ENCODE results near the gene TBC1D19.
"Not testable (repeated sequence)": the region's sequence is repeated elsewhere in the genome, so short reads cannot be mapped to it uniquely, and the experiment has no call there.

Gene TBC1D19

GRCh38 chr4:26601204-26601603, 17.3 kb downstream of the TBC1D19 start:
- no peak for DNase-seq (ENCODE audit: low spot score)

GRCh38 chr4:26607776-26608175, 23.9 kb downstream of the TBC1D19 start:
- DNase-seq (ENCODE audit: low spot score) = no peak

- DNase-seq (ENCODE audit: low spot score) = no peak
Observed at GRCh38 chr4:26609391-26609790, 25.5 kb downstream of the TBC1D19 start.

- DNase-seq (ENCODE audit: low spot score) = no peak
Observed at GRCh38 chr4:26609868-26610267, 26.0 kb downstream of the TBC1D19 start.

- no peak for DNase-seq (ENCODE audit: low spot score)
Observed at GRCh38 chr4:26611372-26611771, 27.5 kb downstream of the TBC1D19 start.

GRCh38 chr4:26611885-26612284, 28.0 kb downstream of the TBC1D19 start:
- no peak for DNase-seq (ENCODE audit: low spot score)

- no peak for DNase-seq (ENCODE audit: low spot score)
Observed at GRCh38 chr4:26613237-26613636, 29.4 kb downstream of the TBC1D19 start.

GRCh38 chr4:26613735-26614134, 29.9 kb downstream of the TBC1D19 start:
- no peak for DNase-seq (ENCODE audit: low spot score)

- no peak for DNase-seq (ENCODE audit: low spot score)
Observed at GRCh38 chr4:26619784-26620183, 35.9 kb downstream of the TBC1D19 start.

GRCh38 chr4:26621366-26621765, 37.5 kb downstream of the TBC1D19 start:
- DNase-seq (ENCODE audit: low spot score) = no peak

GRCh38 chr4:26622913-26623312, 39.0 kb downstream of the TBC1D19 start:
- no peak for DNase-seq (ENCODE audit: low spot score)

- not testable (repeated sequence) for DNase-seq (ENCODE audit: low spot score)
Observed at GRCh38 chr4:26626658-26627057, 42.8 kb downstream of the TBC1D19 start.

GRCh38 chr4:26632916-26633315, 49.0 kb downstream of the TBC1D19 start:
- no peak for DNase-seq (ENCODE audit: low spot score)

GRCh38 chr4:26634237-26634636, 50.4 kb downstream of the TBC1D19 start:
- no peak for DNase-seq (ENCODE audit: low spot score)

GRCh38 chr4:26636458-26636857, 52.6 kb downstream of the TBC1D19 start:
- DNase-seq (ENCODE audit: low spot score) = no peak

GRCh38 chr4:26640639-26641038, 56.8 kb downstream of the TBC1D19 start:
- not testable (repeated sequence) for DNase-seq (ENCODE audit: low spot score)

- DNase-seq (ENCODE audit: low spot score) = no peak
Observed at GRCh38 chr4:26647523-26648224, 63.8 kb downstream of the TBC1D19 start.

GRCh38 chr4:26648260-26648659, 64.4 kb downstream of the TBC1D19 start:
- no peak for DNase-seq (ENCODE audit: low spot score)

- DNase-seq (ENCODE audit: low spot score) = no peak
Observed at GRCh38 chr4:26660261-26660660, 76.4 kb downstream of the TBC1D19 start.

- DNase-seq (ENCODE audit: low spot score) = no peak
Observed at GRCh38 chr4:26663888-26664287, 80.0 kb downstream of the TBC1D19 start.

GRCh38 chr4:26670903-26671537, 87.1 kb downstream of the TBC1D19 start:
- DNase-seq (ENCODE audit: low spot score) = no peak

GRCh38 chr4:26679040-26679695, 95.3 kb downstream of the TBC1D19 start:
- not testable (repeated sequence) for DNase-seq (ENCODE audit: low spot score)

- no peak for DNase-seq (ENCODE audit: low spot score)
Observed at GRCh38 chr4:26682436-26682835, 98.6 kb downstream of the TBC1D19 start.
